Cardiac muscle cell (in vitro differentiated cells and primary cell): ENCODE data around the gene CCIN. TPM values are rescaled to one million over a fixed set of nuclear protein-coding genes. Genes with fewer than 3 reads are reported as not detected.

ENCODE experiments used
- DNase-seq, 2 donors: peaks; one replicate each; pipeline versions ENCODE4 v3.0.0 to v3.0.0-alpha.2; 2010 to 2017; ENCODE audit warnings: low read depth in 1 of 2, low spot score in 1 of 2
- H3K27ac ChIP-seq: fragments of 200-600 bp; sonication (generic); 2 replicates; pipeline ENCODE4 v1.5.1; 2016
- H3K27me3 ChIP-seq: fragments of 200-600 bp; sonication (generic); 2 replicates; pipeline ENCODE4 v1.6.0; 2016; ENCODE audit warnings: control low read depth
- H3K36me3 ChIP-seq: fragments of 200-600 bp; sonication (generic); 2 replicates; pipeline ENCODE4 v1.5.1; 2016; ENCODE audit warnings: control low read depth
- H3K4me1 ChIP-seq: fragments of 200-600 bp; sonication (generic); 2 replicates; pipeline ENCODE4 v1.8.1; 2017; ENCODE audit warnings: low read depth, mild to moderate bottlenecking, mixed run types
- H3K4me3 ChIP-seq: fragments of 200-600 bp; sonication (generic); 2 replicates; pipeline ENCODE4 v1.5.1; 2016; ENCODE audit warnings: mild to moderate bottlenecking
- H3K9me3 ChIP-seq: fragments of 200-600 bp; sonication (generic); 2 replicates; pipeline ENCODE4 v1.5.1; 2017; ENCODE audit warnings: low read depth, mild to moderate bottlenecking, control low read depth
- CTCF ChIP-seq: IDR thresholded peaks from 2 replicates; pipeline ENCODE4 v1.5.1; 2012; ENCODE audit warnings: low read depth, mild to moderate bottlenecking, low read length
- polyA plus RNA-seq: library from polyadenylated mRNA; unstranded; fragments of >200 nt; fragmentation: Nextera tagmentation; extraction: Ambion mirVana; gene quantifications from 2 replicates; pipeline ENCODE4 v1.2.1, GENCODE V29; 2016
- total RNA-seq: library from RNA; depleted of rRNA; stranded (reverse); fragments of >200 nt; gene quantifications from 2 replicates; pipeline ENCODE4 v1.2.3, GENCODE V29; 2016

CCIN gene
- total and polyA plus RNA-seq, 2 experiments from 2014 or later, result 0.39 TPM; not detected in 1

- Histone ChIP-seq H3K27me3 (peaks cover 47% of the 10 kb centered on the region), H3K9me3 (no peaks in the 10 kb centered on the region), H3K36me3 (no peaks in the 10 kb centered on the region), H3K4me3 (no peak overlapping the region), H3K27ac (no peak overlapping the region), H3K4me1 (no peaks in the 10 kb centered on the region)
- peak in 1 of 2 donors; percentile 52 for DNase-seq
- no peak for TF ChIP-seq CTCF
These were observed 37.1 kb upstream of the CCIN start for GRCh38 chr9:36132086-36132485.

- Histone ChIP-seq H3K27ac (no peak overlapping the region), H3K4me3 (no peak overlapping the region), H3K36me3 (no peaks in the 10 kb centered on the region), H3K9me3 (no peaks in the 10 kb centered on the region), H3K27me3 (peaks cover 72% of the 10 kb centered on the region), H3K4me1 (no peaks in the 10 kb centered on the region)
- DNase-seq, result no peak
- TF ChIP-seq CTCF, result no peak
These were observed 34.3 kb upstream of the CCIN start for GRCh38 chr9:36134761-36135505.

- Histone ChIP-seq H3K4me3 (peak overlapping the region; percentile 85), H3K27ac (no peak overlapping the region), H3K36me3 (no peaks in the 10 kb centered on the region), H3K9me3 (no peaks in the 10 kb centered on the region), H3K4me1 (no peaks in the 10 kb centered on the region), H3K27me3 (peaks cover 72% of the 10 kb centered on the region)
- TF ChIP-seq CTCF, result no peak
- peak in 1 of 2 donors; percentile 3 for DNase-seq
These were observed 33.4 kb upstream of the CCIN start for GRCh38 chr9:36135741-36136271.

- Histone ChIP-seq H3K36me3 (no peaks in the 10 kb centered on the region), H3K9me3 (no peaks in the 10 kb centered on the region), H3K4me3 (peak within 1 kb of the TSS; percentile 85), H3K4me1 (no peaks in the 10 kb centered on the region), H3K27ac (no peak within 1 kb of the TSS), H3K27me3 (peaks cover 72% of the 10 kb centered on the region)
- peak; percentile 79 to 88 for DNase-seq
- TF ChIP-seq CTCF, result peak; percentile 6
These were observed 32.8 kb upstream of the CCIN start, which contains the start of gene GLIPR2 for GRCh38 chr9:36136272-36136893. GLIPR2 (plus strand) TSS chr9:36136733; CDS start chr9:36136779, 46 bp downstream.

GRCh38 chr9:36136894-36137391 lies 32.2 kb upstream of the CCIN start:
- Histone ChIP-seq H3K36me3 (no peaks in the 10 kb centered on the region), H3K4me1 (no peaks in the 10 kb centered on the region), H3K9me3 (no peaks in the 10 kb centered on the region), H3K4me3 (peak overlapping the region; percentile 85), H3K27me3 (peaks cover 72% of the 10 kb centered on the region), H3K27ac (no peak overlapping the region)
- peak in 1 of 2 donors; percentile 37 for DNase-seq
- no peak for TF ChIP-seq CTCF
